GM12878 (cell line): ENCODE results near the gene ABHD15. TPM values are rescaled to one million over a fixed set of nuclear protein-coding genes. Genes with fewer than 3 reads are reported as not detected.

Source experiments
- BHLHE40 ChIP-seq, 2 experiments: fragments of 450-650 bp in 1 of 2; IDR thresholded peaks; 2 replicates each; pipeline ENCODE4 v1.6.1; 2011 to 2017; ENCODE audit warnings: low read depth in 2 of 2, borderline replicate concordance in 1 of 2, improper control_type of control experiment in 1 of 2, low read length in 1 of 2, mild to moderate bottlenecking in 1 of 2
- EZH2 ChIP-seq: IDR thresholded peaks from 2 replicates; pipeline ENCODE4 v1.6.1; 2012; ENCODE audit warnings: low read depth, mild to moderate bottlenecking, control low read depth, inconsistent platforms, low read length, borderline replicate concordance; ENCODE audit not compliant: control insufficient read depth
- IKZF1 ChIP-seq: fragments of 450-650 bp; conservative IDR thresholded peaks from 2 replicates; pipeline ENCODE4 v1.6.1; 2017; ENCODE audit warnings: antibody characterized with exemption, mild to moderate bottlenecking
- RAD51 ChIP-seq: fragments of 450-650 bp; IDR thresholded peaks from 2 replicates; pipeline ENCODE4 v1.6.1; 2016; ENCODE audit warnings: moderate library complexity, mild to moderate bottlenecking, inconsistent platforms
- RCOR1 ChIP-seq: conservative IDR thresholded peaks from 2 replicates; pipeline ENCODE4 v1.6.1; 2012; ENCODE audit warnings: low read depth, low read length, improper control_type of control experiment
- TCF12 ChIP-seq: IDR thresholded peaks from 2 replicates; pipeline ENCODE4 v1.6.1; 2011; ENCODE audit warnings: low read depth, mild to moderate bottlenecking, low read length
- ZNF24 ChIP-seq: fragments of 450-650 bp; IDR thresholded peaks from 2 replicates; pipeline ENCODE4 v1.6.1; 2017; ENCODE audit warnings: antibody characterized with exemption, mild to moderate bottlenecking
- polyA plus RNA-seq, 11 experiments: library from polyadenylated mRNA; depleted of rRNA in 4 of 11; unstranded in 6 of 11; stranded (reverse) in 5 of 11; fragments of >200 nt; fragmentation: Nextera tagmentation in 4 of 11; fragmentation: Illumina TruSeq in 1 of 11; extraction: Ambion mirVana in 4 of 11; extraction: Trizol in 1 of 11; gene quantifications; 1 replicate in 1 of 11; 2 replicates in 10 of 11; pipeline versions ENCODE4 v1.2.1 to v1.2.3, GENCODE V29; 2011 to 2016; ENCODE audit warnings: inconsistent platforms in 2 of 11, missing spikeins in 2 of 11, low read depth in 1 of 11
- total RNA-seq, 4 experiments: library from RNA; depleted of rRNA in 3 of 4; stranded (reverse); fragments of >200 nt in 3 of 4; fragmentation: Illumina TruSeq in 1 of 4; extraction: Trizol in 1 of 4; gene quantifications; 2 replicates each; pipeline versions ENCODE4 v1.2.1 to v1.2.3, GENCODE V29; 2013 to 2021
- TF ChIP-seq, protein P1 (sequence below): IDR thresholded peaks from 2 replicates; pipeline ENCODE4 v1.6.1; 2012; ENCODE audit warnings: low read depth, low read length, improper control_type of control experiment
- TF ChIP-seq, protein P2 (sequence below): IDR thresholded peaks from 2 replicates; pipeline ENCODE4 v1.6.1; 2012; ENCODE audit warnings: low read depth, low read length, improper control_type of control experiment
- TF ChIP-seq, protein P3 (sequence below): fragments of 150-350 bp; IDR thresholded peaks from 2 replicates; pipeline ENCODE4 v1.6.1; 2014; ENCODE audit warnings: mild to moderate bottlenecking, low read depth, low read length

The ABHD15 gene
- total and polyA plus RNA-seq, 10 of the 15 experiments (the other 5 are each of a cell fraction or from before 2014, with no cell fraction given), result 2.1 to 9.2 (median 4.9) TPM

DNA sequence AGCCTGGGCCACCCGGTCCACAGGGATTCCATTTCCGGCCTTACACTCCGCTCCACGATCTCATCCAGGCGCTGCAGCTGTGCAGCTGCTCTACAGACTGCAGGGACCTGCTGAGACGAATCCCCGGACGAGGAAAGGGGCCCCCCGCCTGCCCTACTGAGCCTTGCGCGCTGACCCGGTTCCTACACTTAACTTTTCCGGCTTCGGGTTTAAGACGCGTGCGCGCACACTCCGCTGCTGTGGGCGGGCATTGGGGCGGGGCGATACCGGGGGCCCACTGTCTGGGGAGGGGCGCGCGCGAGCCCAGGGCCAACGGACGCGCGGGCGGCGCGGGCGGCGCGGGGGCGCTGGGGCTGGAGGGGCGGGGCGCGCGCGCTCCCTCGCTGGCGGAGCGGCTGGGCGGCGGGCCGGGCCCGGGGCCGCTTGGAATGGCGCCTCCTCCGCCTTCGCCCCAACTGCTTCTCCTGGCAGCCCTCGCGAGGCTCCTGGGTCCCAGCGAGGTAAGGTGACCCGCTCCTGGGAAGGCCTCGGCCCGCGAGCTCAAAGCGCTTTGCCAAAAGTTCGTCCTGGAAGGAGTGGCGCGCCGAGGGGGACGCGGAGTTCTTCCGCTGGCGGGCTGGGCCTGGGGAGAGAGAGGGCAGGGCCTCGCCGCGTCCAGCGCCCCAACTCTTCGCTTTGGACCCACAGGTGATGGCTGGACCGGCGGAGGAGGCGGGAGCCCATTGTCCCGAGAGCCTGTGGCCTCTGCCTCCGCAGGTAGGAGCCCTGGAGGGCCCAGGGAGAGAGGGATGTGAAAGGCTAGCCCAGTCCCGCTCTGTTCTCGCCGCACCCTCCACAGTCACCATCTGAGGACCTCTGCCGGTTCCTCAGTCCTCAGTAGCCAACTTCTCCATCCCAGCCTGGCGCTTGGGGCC lies 1.8 kb upstream of the ABHD15 start, which contains the start of gene TP53I13 (continued):
- TF ChIP-seq, protein P1, sequence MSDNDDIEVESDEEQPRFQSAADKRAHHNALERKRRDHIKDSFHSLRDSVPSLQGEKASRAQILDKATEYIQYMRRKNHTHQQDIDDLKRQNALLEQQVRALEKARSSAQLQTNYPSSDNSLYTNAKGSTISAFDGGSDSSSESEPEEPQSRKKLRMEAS, result 0 out of 2 replicates have a peak, but pooled peaks have one; percentile 11
- TF ChIP-seq BHLHE40 (IDR thresholded peaks at IDR 0.05; ENCODE audit: borderline replicate concordance in 1 of 2, low read depth in 2 of 2, low read length in 1 of 2), result peak in 1 of 2 experiments; percentile 60; a peak in 1 of 4 replicates
- TF ChIP-seq TCF12, result 0 out of 2 replicates have a peak, but pooled peaks have one; percentile 2
- TF ChIP-seq ZNF24, result no peak
- TF ChIP-seq, protein P2, sequence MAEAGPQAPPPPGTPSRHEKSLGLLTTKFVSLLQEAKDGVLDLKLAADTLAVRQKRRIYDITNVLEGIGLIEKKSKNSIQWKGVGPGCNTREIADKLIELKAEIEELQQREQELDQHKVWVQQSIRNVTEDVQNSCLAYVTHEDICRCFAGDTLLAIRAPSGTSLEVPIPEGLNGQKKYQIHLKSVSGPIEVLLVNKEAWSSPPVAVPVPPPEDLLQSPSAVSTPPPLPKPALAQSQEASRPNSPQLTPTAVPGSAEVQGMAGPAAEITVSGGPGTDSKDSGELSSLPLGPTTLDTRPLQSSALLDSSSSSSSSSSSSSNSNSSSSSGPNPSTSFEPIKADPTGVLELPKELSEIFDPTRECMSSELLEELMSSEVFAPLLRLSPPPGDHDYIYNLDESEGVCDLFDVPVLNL, result no peak
- no peak for TF ChIP-seq RCOR1
- no peak for TF ChIP-seq RAD51
- no peak for TF ChIP-seq EZH2
- TF ChIP-seq, protein P3, sequence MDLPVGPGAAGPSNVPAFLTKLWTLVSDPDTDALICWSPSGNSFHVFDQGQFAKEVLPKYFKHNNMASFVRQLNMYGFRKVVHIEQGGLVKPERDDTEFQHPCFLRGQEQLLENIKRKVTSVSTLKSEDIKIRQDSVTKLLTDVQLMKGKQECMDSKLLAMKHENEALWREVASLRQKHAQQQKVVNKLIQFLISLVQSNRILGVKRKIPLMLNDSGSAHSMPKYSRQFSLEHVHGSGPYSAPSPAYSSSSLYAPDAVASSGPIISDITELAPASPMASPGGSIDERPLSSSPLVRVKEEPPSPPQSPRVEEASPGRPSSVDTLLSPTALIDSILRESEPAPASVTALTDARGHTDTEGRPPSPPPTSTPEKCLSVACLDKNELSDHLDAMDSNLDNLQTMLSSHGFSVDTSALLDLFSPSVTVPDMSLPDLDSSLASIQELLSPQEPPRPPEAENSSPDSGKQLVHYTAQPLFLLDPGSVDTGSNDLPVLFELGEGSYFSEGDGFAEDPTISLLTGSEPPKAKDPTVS, result no peak
- TF ChIP-seq IKZF1, result peak; percentile 46; the same call in 1 of the 2 replicates
